MCF 10A (cell line): ENCODE measurements around the gene SLFN12L. TPM values are rescaled to one million over a fixed set of nuclear protein-coding genes. Genes with fewer than 3 reads are reported as not detected.

Source experiments
- BruUV-seq: library from RNA; stranded (reverse); fragments of 400-500 nt; replicated peaks from 2 replicates; lab custom pipeline; 2021; lab: Mats Ljungman, UMichigan
- CTCF ChIA-PET: fragments of 300-600 bp; sonication (Branson Sonifier 250); formaldehyde crosslinking; extraction: SDS; loops from one replicate; lab custom pipeline; 2021; ENCODE audit warnings: antibody characterized with exemption, inconsistent platforms; lab: Yijun Ruan, JAX
- POLR2A ChIA-PET: fragments of 300-600, 350-650 bp; sonication (Branson Sonifier 250); formaldehyde crosslinking; extraction: SDS; loops from one replicate; lab custom pipeline; 2020; ENCODE audit warnings: antibody characterized with exemption, inconsistent platforms; lab: Yijun Ruan, JAX
- DNase-seq: peaks from one replicate; pipeline ENCODE4 v3.0.0-alpha.2; 2018; ENCODE audit not compliant: unreplicated experiment
- H3K27ac Mint-ChIP-seq: one replicate; pipeline ENCODE4 v1.8.0; 2022; ENCODE audit warnings: mild to moderate bottlenecking, low read depth, mixed read lengths; ENCODE audit not compliant: unreplicated experiment
- H3K27me3 Mint-ChIP-seq: one replicate; pipeline ENCODE4 v1.8.0; 2022; ENCODE audit warnings: mixed read lengths; ENCODE audit not compliant: insufficient read depth, unreplicated experiment
- H3K36me3 Mint-ChIP-seq: one replicate; pipeline ENCODE4 v1.8.0; 2022; ENCODE audit warnings: mild to moderate bottlenecking, moderate library complexity, mixed read lengths; ENCODE audit not compliant: insufficient read depth, unreplicated experiment
- H3K4me1 Mint-ChIP-seq: one replicate; pipeline ENCODE4 v1.8.0; 2022; ENCODE audit warnings: mixed read lengths; ENCODE audit not compliant: insufficient read depth, unreplicated experiment
- H3K4me3 Mint-ChIP-seq: one replicate; pipeline ENCODE4 v1.8.0; 2022; ENCODE audit warnings: mild to moderate bottlenecking, moderate library complexity, mixed read lengths; ENCODE audit not compliant: unreplicated experiment
- H3K9me3 Mint-ChIP-seq: one replicate; pipeline ENCODE4 v1.8.0; 2022; ENCODE audit warnings: mixed read lengths; ENCODE audit not compliant: unreplicated experiment
- CTCF ChIP-seq: fragments of 200-600 bp; IDR thresholded peaks from one replicate; pipeline ENCODE4 v1.8.0; 2022; ENCODE audit warnings: antibody characterized with exemption, mild to moderate bottlenecking; ENCODE audit not compliant: unreplicated experiment
- intact Hi-C: fragments of 100-400 bp; cut with micrococcal nuclease; formaldehyde crosslinking; loops from 2 replicates; pipeline ENCODE4 v1.14.1; 2022
- total RNA-seq: library from RNA; stranded (reverse); gene quantifications from 2 replicates; pipeline ENCODE4 v1.2.3, GENCODE V29; 2022

Gene SLFN12L
- total RNA-seq, 1 experiment from 2014 or later = 0.35 TPM

- Mint-ChIP-seq H3K4me3 (no peak overlapping the region), H3K27me3 (peaks cover 66% of the 10 kb centered on the region), H3K27ac (no peak overlapping the region), H3K36me3 (peaks cover 7% of the 10 kb centered on the region), H3K9me3 (no peaks in the 10 kb centered on the region), H3K4me1 (peaks cover 8% of the 10 kb centered on the region)
- TF ChIP-seq CTCF = no peak
- ChIA-PET POLR2A (no interaction called here), CTCF (interaction anchor here (0.6 to 0.7 kb wide), 2 partner anchors 57 to 177 kb away, joined by 3 read pairs; no protein-coding TSS in a partner anchor)
- intact Hi-C loops = no loop called here
- no peak for DNase-seq
- BruUV-seq = no TSS peak
Observed at GRCh38 chr17:35489944-35490343, 47.5 kb downstream of the SLFN12L start.

GRCh38 chr17:35488991-35489390 lies 48.5 kb downstream of the SLFN12L start:
- Mint-ChIP-seq H3K9me3 (no peaks in the 10 kb centered on the region), H3K36me3 (peaks cover 7% of the 10 kb centered on the region), H3K4me3 (no peak overlapping the region), H3K4me1 (peaks cover 8% of the 10 kb centered on the region), H3K27me3 (peaks cover 66% of the 10 kb centered on the region), H3K27ac (no peak overlapping the region)
- no peak for TF ChIP-seq CTCF
- ChIA-PET POLR2A (no interaction called here), CTCF (interaction anchor here (0.8 to 1.1 kb wide), 2 partner anchors 24 to 51 kb away, joined by 4 read pairs; no protein-coding TSS in a partner anchor)
- no TSS peak for BruUV-seq
- intact Hi-C loops = no loop called here
- no peak for DNase-seq

GRCh38 chr17:35486920-35487732 lies 50.4 kb downstream of the SLFN12L start:
- CTCF ChIA-PET = interaction anchor here (0.6 to 1.7 kb wide), 7 partner anchors 47 to 313 kb away, joined by 3 to 5 read pairs (median 3); no protein-coding TSS in a partner anchor
- intact Hi-C loops = no loop called here
- H3K4me1 Mint-ChIP-seq = peaks cover 8% of the 10 kb centered on the region
- no peaks in the 10 kb centered on the region for H3K9me3 Mint-ChIP-seq
- no peak for TF ChIP-seq CTCF
- peak; percentile 88 for DNase-seq
- H3K27me3 Mint-ChIP-seq = peaks cover 52% of the 10 kb centered on the region
- peak overlapping the region; percentile 82 for H3K4me3 Mint-ChIP-seq
- peaks cover 7% of the 10 kb centered on the region for H3K36me3 Mint-ChIP-seq
- H3K27ac Mint-ChIP-seq = peak overlapping the region; percentile 42
- POLR2A ChIA-PET = interaction anchor here (0.6 to 2.1 kb wide), 11 partner anchors 22 to 1046 kb away, joined by 3 to 11 read pairs (median 3); partner anchors contain the start of genes SLFN12 and SLFN13
- TSS peak; percentile 19 for BruUV-seq

- CTCF ChIA-PET = no interaction called here
Observed at GRCh38 chr17:35479271-35479670, 58.2 kb downstream of the SLFN12L start.

More at GRCh38 chr17:35479271-35479670, 58.2 kb downstream of the SLFN12L start:
- H3K36me3 Mint-ChIP-seq = no peaks in the 10 kb centered on the region
- H3K27ac Mint-ChIP-seq = no peak overlapping the region
- peaks cover 61% of the 10 kb centered on the region for H3K27me3 Mint-ChIP-seq
- H3K4me3 Mint-ChIP-seq = no peak overlapping the region
- BruUV-seq = no TSS peak
- POLR2A ChIA-PET = no interaction called here
- intact Hi-C loops = no loop called here
- no peaks in the 10 kb centered on the region for H3K9me3 Mint-ChIP-seq
- TF ChIP-seq CTCF = no peak
- DNase-seq = no peak
- no peaks in the 10 kb centered on the region for H3K4me1 Mint-ChIP-seq
